OCI-M1 (cell line): ENCODE results near the gene APOBEC3G.
A peak's percentile ranks its signal among the peaks of the same experiment; 100 is the strongest.
"Not testable (repeated sequence)": the region's sequence is repeated elsewhere in the genome, so short reads cannot be mapped to it uniquely, and the experiment has no call there.

Experiments used
- DNase-seq: peaks from one replicate; lab custom pipeline; 2025; lab: John Stamatoyannopoulos, UW

The APOBEC3G gene

GRCh38 chr22:39077026-39077840 is at the start of gene APOBEC3G:
APOBEC3G (plus strand) TSS chr22:39077275; CDS start chr22:39077362, 87 bp downstream.
- DNase-seq, result peak; percentile 94

DNA sequence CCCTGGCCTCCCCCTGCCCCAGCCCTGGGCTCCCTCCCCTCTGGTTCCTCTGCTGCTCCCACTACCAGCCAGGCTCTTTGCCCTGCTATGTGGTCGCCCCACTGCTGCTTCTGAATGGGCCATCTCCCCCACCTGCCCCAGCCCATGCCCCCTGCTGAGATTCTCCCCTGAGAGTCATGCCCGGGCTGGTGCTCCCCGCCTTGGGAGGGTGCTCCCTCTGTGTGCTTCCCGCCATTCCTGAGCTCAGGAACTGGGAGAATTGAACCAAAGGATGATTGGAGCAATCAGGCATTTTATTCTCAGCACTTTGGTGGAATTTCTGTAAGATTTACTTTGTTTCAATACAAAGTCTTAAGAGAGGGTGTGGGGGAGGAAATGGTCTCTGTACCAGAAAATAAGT is 49.4 kb upstream of the APOBEC3G start:
- no peak for DNase-seq

DNA sequence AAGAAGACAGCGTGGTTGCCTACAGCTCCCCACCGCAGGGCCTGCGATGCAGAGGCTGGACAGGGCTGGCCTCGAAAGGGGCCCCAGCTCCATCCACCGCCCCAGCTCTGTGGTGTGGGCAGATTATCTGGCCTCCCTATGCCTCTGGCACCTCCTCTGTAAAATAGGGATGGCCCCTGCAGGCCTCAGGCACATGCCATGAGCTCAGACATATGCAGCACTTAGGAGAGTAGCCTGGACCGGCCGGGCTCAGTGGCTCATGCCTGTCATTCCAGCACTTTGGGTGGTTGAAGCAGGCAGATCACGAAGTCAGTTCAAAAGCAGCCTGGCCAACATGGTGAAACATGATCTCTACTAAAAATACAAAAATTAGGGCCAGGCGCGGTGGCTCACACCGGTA is 48.8 kb upstream of the APOBEC3G start:
- no peak for DNase-seq

GRCh38 chr22:39029227-39029626 is 47.8 kb upstream of the APOBEC3G start:
- no peak for DNase-seq

DNA sequence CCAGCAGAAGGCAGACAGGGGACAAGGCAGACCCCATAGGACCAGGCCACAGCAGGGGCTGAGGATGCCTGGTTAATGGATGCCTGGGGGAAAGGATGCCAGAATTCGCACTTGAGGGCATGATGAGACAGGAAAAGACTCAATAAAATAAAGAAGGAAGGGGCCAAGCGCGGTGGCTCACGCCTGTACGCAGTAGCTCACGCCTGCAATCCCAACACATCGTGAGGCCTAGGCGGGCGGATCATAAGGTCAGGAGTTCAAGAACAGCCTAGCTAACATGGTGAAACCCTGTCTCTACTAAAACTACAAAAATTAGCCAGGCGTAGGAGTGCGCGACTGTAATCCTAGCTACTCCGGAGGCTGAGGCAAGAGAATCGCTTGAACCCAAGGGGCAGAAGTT is 46.4 kb upstream of the APOBEC3G start:
- no peak for DNase-seq

GRCh38 chr22:39031434-39032295 is 45.4 kb upstream of the APOBEC3G start:
- DNase-seq, result not testable (repeated sequence)

GRCh38 chr22:39037071-39037470 is 40.0 kb upstream of the APOBEC3G start:
- not testable (repeated sequence) for DNase-seq

- no peak for DNase-seq
These were observed 37.6 kb upstream of the APOBEC3G start for GRCh38 chr22:39039306-39040126.

DNA sequence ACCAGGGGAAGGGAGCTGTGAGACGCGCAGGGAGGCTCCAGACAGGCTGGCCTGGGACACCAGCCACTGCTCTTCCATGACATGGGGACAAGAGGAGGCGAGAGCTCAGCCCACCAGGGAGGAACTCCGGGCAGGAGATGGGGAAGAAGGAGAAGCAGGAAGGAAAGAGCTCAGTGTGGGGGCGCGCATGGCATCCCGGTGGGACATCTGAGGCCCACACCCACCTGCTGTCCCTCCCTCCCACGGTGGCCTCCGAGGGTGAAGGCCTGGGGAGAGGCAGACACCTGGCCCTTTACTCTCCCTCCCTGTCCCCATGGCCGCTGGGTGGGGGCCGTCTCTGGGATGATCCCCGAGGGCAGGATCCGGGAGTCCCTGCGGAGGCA is 36.9 kb upstream of the APOBEC3G start:
- not testable (repeated sequence) for DNase-seq

- DNase-seq, result peak; percentile 94
These were observed 36.4 kb upstream of the APOBEC3G start, which contains the start of gene APOBEC3F for GRCh38 chr22:39040538-39041296. APOBEC3F (plus strand) TSS chr22:39040864; CDS start chr22:39040961, 97 bp downstream.

DNA sequence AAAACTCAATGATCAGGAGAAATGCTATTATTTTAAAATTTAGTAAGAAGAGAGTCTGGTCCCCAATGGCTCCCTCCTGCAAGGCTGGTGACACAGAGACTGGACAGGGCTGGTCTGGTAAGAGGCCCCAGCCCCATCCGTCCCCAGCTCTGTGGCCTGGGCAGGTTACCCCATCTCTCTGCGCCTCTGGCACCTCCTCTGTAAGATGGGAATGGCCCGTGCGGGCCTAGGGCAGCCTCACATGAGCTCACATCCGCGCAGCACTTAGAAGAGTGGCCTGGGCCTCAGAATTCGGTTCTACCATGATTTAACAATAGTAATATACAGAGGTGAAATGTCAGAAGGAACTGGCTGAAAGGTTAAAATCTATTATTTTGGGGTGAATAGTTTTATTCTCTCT is 35.2 kb upstream of the APOBEC3G start:
- no peak for DNase-seq

GRCh38 chr22:39043063-39043462 is 34.0 kb upstream of the APOBEC3G start:
- DNase-seq, result not testable (repeated sequence)

GRCh38 chr22:39045136-39045535 is 31.9 kb upstream of the APOBEC3G start:
- not testable (repeated sequence) for DNase-seq

DNA sequence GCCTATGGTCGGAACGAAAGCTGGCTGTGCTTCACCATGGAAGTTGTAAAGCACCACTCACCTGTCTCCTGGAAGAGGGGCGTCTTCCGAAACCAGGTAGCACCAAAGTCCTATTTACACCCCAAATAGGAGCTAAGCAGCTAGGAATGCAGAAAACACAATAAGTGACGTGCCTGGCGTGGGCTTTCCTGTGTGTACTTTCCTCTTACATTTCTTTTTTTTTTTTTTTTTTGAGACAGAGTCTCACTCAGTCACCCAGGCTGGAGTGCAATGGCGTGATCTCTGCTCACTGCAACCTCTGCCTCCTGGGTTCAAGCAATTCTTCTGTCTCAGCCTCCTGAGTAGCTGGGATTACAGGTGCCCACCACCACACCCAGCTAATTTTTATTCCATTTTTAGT is 27.6 kb upstream of the APOBEC3G start:
- DNase-seq, result not testable (repeated sequence)

- DNase-seq, result not testable (repeated sequence)
These were observed 25.1 kb upstream of the APOBEC3G start for GRCh38 chr22:39051844-39052495.

DNA sequence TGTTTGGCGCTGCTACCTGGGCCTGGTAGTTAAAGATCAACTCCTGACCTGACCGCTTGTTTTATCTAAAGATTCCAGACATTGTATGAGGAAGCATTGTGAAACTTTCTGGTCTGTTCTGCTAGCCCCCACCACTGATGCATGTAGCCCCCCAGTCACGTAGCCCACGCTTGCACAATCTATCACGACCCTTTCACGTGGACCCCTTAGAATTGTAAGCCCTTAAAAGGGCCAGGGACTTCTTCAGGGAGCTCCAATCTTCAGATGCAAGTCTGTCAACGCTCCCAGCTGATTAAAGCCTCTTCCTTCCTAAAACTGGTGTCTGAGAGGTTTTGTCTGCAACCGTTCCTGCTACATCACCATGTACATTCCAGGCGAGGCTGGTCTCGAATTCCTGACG is 21.4 kb upstream of the APOBEC3G start:
- DNase-seq, result peak; percentile 15

DNA sequence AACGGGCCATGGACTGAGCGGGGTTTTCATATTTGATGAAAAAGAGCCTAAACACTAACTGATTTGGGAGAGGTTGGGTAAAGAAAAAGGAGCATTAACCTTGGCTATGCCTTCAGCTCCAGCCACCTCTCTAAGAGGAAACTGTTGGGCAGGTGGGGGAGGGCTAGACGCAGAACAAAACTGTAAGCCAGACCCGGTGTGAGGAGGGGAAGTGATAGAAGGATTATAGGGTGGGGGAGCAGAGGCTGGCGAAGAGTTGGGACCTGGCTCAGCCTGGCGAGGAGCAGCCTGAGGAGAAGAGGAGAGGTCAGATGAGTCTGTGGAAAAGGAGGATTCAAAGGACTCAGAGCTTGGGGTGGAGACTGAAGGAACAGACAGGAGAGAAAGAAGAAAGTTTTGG is 15.8 kb upstream of the APOBEC3G start:
- not testable (repeated sequence) for DNase-seq

DNA sequence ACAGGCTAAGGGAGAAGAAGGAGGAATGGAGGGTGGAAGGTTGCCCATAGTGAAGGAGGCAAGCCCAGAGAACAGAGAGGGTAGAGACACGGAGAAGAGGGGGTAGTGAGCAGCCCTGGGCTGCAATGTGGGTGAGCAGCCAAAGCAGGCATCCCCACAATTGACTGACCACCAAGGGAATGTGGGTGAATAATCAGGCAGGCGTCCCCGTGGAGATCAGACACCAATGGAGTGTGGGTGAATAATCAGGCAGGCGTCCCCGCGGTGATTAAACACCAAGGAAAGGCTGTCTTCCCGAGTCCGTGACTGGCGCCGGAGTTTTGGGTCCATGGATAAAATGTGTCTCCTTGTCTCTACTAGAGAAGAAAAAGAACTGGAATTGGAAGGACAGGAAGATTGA is 15.1 kb upstream of the APOBEC3G start:
- DNase-seq, result not testable (repeated sequence)

DNA sequence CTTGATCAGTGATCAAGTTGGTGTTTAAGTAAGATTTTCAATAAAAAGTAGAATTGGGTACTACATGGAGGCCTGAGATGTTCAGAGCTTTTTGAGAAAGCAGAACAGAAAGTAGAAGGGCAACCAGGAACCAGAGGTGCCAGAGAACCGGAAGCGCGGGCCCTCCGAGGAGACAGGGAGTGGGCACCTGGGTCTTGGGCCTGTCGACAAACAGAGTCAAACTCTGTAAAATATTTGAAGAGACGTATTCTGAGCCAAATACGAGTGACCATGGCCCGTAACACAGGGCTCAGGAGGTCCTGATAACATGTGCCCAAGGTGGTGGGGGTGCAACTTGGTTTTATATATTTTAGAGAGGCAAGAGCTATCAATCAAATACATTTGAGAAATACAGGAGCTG is 13.2 kb upstream of the APOBEC3G start:
- DNase-seq, result not testable (repeated sequence)

DNA sequence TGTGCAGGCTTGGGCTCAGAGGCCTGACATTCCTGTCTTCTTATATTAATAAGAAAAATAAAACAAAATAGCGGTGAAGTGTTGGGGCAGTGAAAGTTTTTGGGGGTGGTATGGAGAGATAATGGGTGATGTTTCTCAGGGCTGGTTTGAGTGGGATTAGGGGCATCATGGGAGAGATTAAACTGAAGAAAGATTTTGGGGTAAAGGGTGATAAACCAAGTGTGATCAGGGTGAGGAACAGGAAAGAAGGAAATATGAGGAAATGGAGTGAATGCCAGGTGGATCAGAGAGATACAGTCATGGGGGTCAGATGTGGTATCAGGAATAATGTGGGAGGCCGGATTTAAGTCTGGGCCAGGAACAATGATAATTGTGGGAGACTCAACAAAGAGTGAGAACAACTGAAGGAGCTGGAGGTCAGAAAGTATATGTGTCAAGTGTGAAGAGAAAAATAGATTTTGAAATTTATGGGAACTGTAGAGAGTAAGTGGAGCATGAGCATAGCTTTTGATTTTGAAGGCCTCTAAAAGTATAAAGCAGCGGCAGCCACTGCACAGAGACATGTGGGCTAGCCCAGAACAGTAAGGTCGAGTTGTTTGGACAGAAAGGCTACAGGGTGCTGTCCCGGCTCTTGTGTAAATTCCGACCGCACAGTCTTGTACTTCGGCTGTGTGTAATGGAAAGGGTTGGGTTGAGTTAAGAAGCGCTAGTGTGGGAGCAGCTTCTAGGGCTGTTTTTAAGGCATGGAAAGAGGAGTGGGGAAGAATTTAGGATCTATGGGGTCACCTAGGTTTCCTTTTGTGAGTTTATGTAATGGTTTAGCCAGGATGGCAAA is 10.4 kb upstream of the APOBEC3G start:
- not testable (repeated sequence) for DNase-seq
